Tibial nerve (tissue), 4 donors: Measurements from ENCODE around the gene MNT.

ENCODE experiments used
- CTCF ChIP-seq, 5 experiments: fragments of 200-600 bp in 3 of 5; fragments of 450-650 bp in 2 of 5; sonication (generic) in 3 of 5; IDR thresholded peaks; one replicate each; pipeline ENCODE4 v1.5.1; 2016 to 2019; ENCODE audit warnings: antibody characterized with exemption in 5 of 5, mild to moderate bottlenecking in 3 of 5, moderate library complexity in 2 of 5
- EP300 ChIP-seq, 2 donors: sonication (generic); formaldehyde crosslinking; IDR thresholded peaks; one replicate each; pipeline ENCODE4 v1.6.1; 2017; ENCODE audit warnings: antibody characterized with exemption in 2 of 2, mild to moderate bottlenecking in 1 of 2
- POLR2A ChIP-seq, 2 donors: fragments of 450-650 bp; IDR thresholded peaks; one replicate each; pipeline ENCODE4 v1.6.1; 2017; ENCODE audit warnings: antibody characterized with exemption in 2 of 2, mild to moderate bottlenecking in 2 of 2, moderate library complexity in 2 of 2

- TF ChIP-seq CTCF (IDR thresholded peaks at IDR 0.05) (no peak), POLR2A (IDR thresholded peaks at IDR 0.05) (no peak), EP300 (IDR thresholded peaks at IDR 0.05) (no peak)
These were observed 35.7 kb downstream of the MNT start for GRCh38 chr17:2365132-2365531.
